ENCODE measurements around the gene FGD1.
A peak's percentile ranks its signal among the peaks of the same experiment; 100 is the strongest.
"Not testable (repeated sequence)": the region's sequence is repeated elsewhere in the genome, so short reads cannot be mapped to it uniquely, and the experiment has no call there.

The FGD1 gene

GRCh38 chrX:54495814-54496516, at the start of gene FGD1:
TSS of gene FGD1 (minus strand) at chrX:54496234. CDS start at chrX:54495432, 802 bp downstream.
- DNase-seq (ENCODE audit: low read depth in 2 of 2) = peak in 1 of 2 donors; percentile 15

- DNase-seq (ENCODE audit: low read depth in 2 of 2) = not testable (repeated sequence)
Observed at GRCh38 chrX:54542239-54542638, 46.2 kb upstream of the FGD1 start.

- DNase-seq (ENCODE audit: low read depth in 2 of 2) = no peak
Observed at GRCh38 chrX:54540289-54540688, 44.3 kb upstream of the FGD1 start.

GRCh38 chrX:54534271-54534670, 38.2 kb upstream of the FGD1 start:
- DNase-seq (ENCODE audit: low read depth in 2 of 2) = no peak

- no peak for DNase-seq (ENCODE audit: low read depth in 2 of 2)
Observed at GRCh38 chrX:54530357-54530900, 34.4 kb upstream of the FGD1 start.

- peak; percentile 63 for DNase-seq (ENCODE audit: low read depth in 2 of 2)
Observed at GRCh38 chrX:54529552-54530356, 33.7 kb upstream of the FGD1 start, which contains the start of gene GNL3L. TSS of gene GNL3L (plus strand) at chrX:54530219. CDS start at chrX:54532567, 2,348 bp downstream.

GRCh38 chrX:54529151-54529550, 33.1 kb upstream of the FGD1 start:
- no peak for DNase-seq (ENCODE audit: low read depth in 2 of 2)

- no peak for DNase-seq (ENCODE audit: low read depth in 2 of 2)
Observed at GRCh38 chrX:54509400-54509799, 13.4 kb upstream of the FGD1 start.

GRCh38 chrX:54496936-54497335, 902 bp upstream of the FGD1 start:
- DNase-seq (ENCODE audit: low read depth in 2 of 2) = no peak

- no peak for DNase-seq (ENCODE audit: low read depth in 2 of 2)
Observed at GRCh38 chrX:54496517-54496852, 451 bp upstream of the FGD1 start.

- DNase-seq (ENCODE audit: low read depth in 2 of 2) = no peak
Observed at GRCh38 chrX:54494989-54495813, 833 bp downstream of the FGD1 start.

GRCh38 chrX:54494166-54494988, 1.7 kb downstream of the FGD1 start:
- no peak for DNase-seq (ENCODE audit: low read depth in 2 of 2)

- DNase-seq (ENCODE audit: low read depth in 2 of 2) = no peak
Observed at GRCh38 chrX:54492340-54492739, 3.7 kb downstream of the FGD1 start.

GRCh38 chrX:54489819-54490218, 6.2 kb downstream of the FGD1 start:
- not testable (repeated sequence) for DNase-seq (ENCODE audit: low read depth in 2 of 2)

- no peak for DNase-seq (ENCODE audit: low read depth in 2 of 2)
Observed at GRCh38 chrX:54484666-54485065, 11.4 kb downstream of the FGD1 start.

GRCh38 chrX:54483946-54484345, 12.1 kb downstream of the FGD1 start:
- no peak for DNase-seq (ENCODE audit: low read depth in 2 of 2)

GRCh38 chrX:54482839-54483593, 13.0 kb downstream of the FGD1 start:
- no peak for DNase-seq (ENCODE audit: low read depth in 2 of 2)

GRCh38 chrX:54479136-54480111, 16.6 kb downstream of the FGD1 start:
- no peak for DNase-seq (ENCODE audit: low read depth in 2 of 2)
